NCI-H2081 (cell line): ENCODE measurements around the gene LSM12.
"Not testable (repeated sequence)": the region's sequence is repeated elsewhere in the genome, so short reads cannot be mapped to it uniquely, and the experiment has no call there.

Source experiments
- DNase-seq, 2 experiments: peaks; one replicate each; lab custom pipeline; 2025; lab: John Stamatoyannopoulos, UW

Gene LSM12

GRCh38 chr17:44066204-44066930 lies at the start of gene LSM12:
Gene LSM12, minus strand, starts transcription at chr17:44066671. Its CDS starts 84 bp downstream, at chr17:44066587.
- peak; percentile 96 for DNase-seq

- peak; percentile 49 to 53 for DNase-seq
Measured at GRCh38 chr17:44115585-44116415, 49.3 kb upstream of the LSM12 start.

- DNase-seq = no peak
Measured at GRCh38 chr17:44113868-44114840, 47.7 kb upstream of the LSM12 start.

- DNase-seq = no peak
Measured at GRCh38 chr17:44113382-44113781, 46.9 kb upstream of the LSM12 start.

- DNase-seq = no peak
Measured at GRCh38 chr17:44112284-44113280, 46.1 kb upstream of the LSM12 start.

GRCh38 chr17:44111777-44112176 lies 45.3 kb upstream of the LSM12 start:
- no peak for DNase-seq

- DNase-seq = peak; percentile 98 to 99
Measured at GRCh38 chr17:44110823-44111633, 44.6 kb upstream of the LSM12 start.

- DNase-seq = no peak
Measured at GRCh38 chr17:44110011-44110686, 43.7 kb upstream of the LSM12 start.

- no peak for DNase-seq
Measured at GRCh38 chr17:44109312-44109630, 42.8 kb upstream of the LSM12 start.

GRCh38 chr17:44108440-44109311 lies 42.2 kb upstream of the LSM12 start:
- no peak for DNase-seq

GRCh38 chr17:44106801-44107200 lies 40.3 kb upstream of the LSM12 start:
- no peak for DNase-seq

- peak in 1 of 2 experiments; percentile 39 for DNase-seq
Measured at GRCh38 chr17:44105941-44106340, 39.5 kb upstream of the LSM12 start.

GRCh38 chr17:44105483-44105882 lies 39.0 kb upstream of the LSM12 start:
- peak; percentile 52 to 78 for DNase-seq

- DNase-seq = peak in 1 of 2 experiments; percentile 44
Measured at GRCh38 chr17:44102849-44103622, 36.6 kb upstream of the LSM12 start.

GRCh38 chr17:44101858-44102257 lies 35.4 kb upstream of the LSM12 start:
- not testable (repeated sequence) for DNase-seq

- DNase-seq = no peak
Measured at GRCh38 chr17:44097110-44097958, 30.9 kb upstream of the LSM12 start.
